ENCODE measurements around the gene CNIH3.

The CNIH3 gene

DNA sequence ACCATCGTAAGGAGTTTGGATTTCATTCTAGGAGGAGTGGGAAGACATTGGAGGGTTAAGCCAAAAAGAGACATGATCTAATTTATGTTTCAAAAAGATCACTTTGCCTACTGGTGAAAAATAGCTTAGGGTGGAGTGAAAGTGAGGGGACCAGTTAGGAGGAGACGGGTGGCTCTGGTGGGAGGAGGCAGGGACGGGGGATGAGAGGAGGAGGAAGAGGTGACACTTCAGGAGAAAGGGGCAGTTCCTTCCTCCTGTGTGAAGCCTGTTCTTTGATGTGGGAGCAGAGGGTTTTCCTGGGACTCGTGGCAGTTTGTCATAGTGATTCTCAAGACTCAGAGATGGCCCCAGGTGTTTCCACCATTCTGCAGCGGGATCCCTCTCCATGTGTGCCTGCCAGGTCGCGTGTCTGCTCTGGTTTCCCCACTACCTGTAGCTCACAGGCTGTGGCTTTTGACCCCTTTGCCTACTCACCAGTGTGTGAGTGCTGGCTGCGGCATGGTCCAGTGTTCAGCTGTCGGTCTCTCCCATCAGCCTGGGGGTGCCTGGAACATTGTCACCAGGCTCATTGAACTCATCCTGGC lies 102.4 kb downstream of the CNIH3 start:
- DNase-seq (ENCODE audit: low spot score): no peak
- no peak for TF ChIP-seq CTCF (IDR thresholded peaks at IDR 0.05; ENCODE audit: extremely low read depth, missing control alignments)

DNA sequence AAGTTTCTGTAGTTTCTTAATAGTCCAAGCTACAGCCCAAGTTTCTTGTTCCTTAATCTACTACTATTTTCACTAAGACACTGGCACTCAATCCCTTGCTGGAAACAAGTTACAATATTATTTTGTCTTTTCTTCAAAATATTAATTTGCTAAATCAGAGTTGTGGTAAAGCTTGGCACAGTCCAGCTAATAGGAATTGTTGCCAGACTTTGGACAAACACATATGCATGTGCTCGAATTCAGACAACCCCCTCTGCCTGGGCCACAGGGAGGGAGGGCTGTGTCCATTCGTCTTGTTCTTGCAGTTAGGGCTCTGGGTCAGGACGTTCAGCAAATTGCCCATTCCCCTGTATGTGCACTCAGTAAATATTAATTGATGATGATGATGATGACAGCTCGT lies 103.6 kb downstream of the CNIH3 start:
- no peak for TF ChIP-seq CTCF (IDR thresholded peaks at IDR 0.05; ENCODE audit: extremely low read depth, missing control alignments)
- no peak for DNase-seq (ENCODE audit: low spot score)

DNA sequence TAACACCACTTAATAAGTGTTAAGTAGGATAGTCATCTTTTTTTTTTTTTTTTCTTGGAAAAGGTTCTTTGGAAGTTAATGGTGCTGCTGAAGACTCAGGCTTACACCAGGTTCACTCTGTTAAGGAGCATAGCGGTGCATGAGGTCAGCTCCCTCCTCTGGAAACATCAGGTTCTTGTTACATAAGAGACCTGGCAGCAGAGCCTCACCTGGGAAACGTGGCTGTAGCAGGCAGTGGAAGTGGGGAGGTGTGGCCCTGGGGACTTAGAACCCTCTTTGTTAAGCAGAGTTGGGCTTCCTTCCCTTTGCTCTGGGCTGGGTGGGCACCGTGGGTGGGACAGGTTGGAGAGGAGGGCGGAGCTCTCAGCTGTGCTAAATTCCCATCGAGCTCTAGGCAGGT lies 104.1 kb downstream of the CNIH3 start:
- no peak for TF ChIP-seq CTCF (IDR thresholded peaks at IDR 0.05; ENCODE audit: extremely low read depth, missing control alignments)
- DNase-seq (ENCODE audit: low spot score): no peak

GRCh38 chr1:224721000-224721399 lies 104.9 kb downstream of the CNIH3 start:
- no peak for DNase-seq (ENCODE audit: low spot score)
- no peak for TF ChIP-seq CTCF (IDR thresholded peaks at IDR 0.05; ENCODE audit: extremely low read depth, missing control alignments)

DNA sequence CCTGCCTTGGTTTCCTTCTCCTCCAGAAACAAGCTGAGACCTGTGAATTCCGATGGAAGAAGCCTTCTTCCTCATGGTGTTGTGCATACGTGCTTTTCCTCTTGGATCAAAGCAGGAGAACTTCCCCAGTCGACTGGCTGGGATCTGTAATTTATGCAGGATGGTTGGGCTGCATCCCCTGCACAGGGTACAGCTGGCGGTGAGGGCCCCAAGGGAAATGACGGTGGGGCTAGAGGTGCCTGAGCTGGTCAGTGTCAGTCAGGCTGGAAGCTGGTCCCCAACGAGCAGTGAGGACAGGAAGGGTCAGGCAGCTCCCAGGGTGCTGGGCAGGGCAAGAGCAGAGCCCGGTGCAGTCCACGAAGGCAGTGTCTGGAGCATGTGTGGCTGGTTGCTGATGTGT lies 106.7 kb downstream of the CNIH3 start:
- DNase-seq (ENCODE audit: low spot score): no peak
- TF ChIP-seq CTCF (IDR thresholded peaks at IDR 0.05; ENCODE audit: extremely low read depth, missing control alignments): no peak

DNA sequence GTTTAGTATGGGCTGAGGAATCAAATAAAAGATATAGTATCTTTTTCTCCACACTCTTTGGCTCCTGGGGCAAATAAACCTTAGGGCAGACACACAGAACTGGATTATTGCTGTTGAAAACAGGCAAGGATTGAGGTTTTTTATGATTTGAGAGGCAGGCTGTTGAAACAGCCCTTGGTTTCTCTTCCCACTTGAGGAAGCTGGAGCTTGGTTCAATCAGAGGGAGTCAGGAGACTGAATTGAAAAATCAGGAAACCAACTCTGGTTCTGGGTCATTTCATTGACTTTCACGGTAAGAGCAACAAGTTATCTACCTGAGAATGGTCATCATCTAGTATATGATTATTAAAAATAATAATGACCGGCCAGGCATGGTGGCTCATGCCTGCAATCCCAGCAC lies 108.4 kb downstream of the CNIH3 start:
- DNase-seq (ENCODE audit: low spot score): no peak

More for the DNA sequence above, 108.4 kb downstream of the CNIH3 start:
- no peak for TF ChIP-seq CTCF (IDR thresholded peaks at IDR 0.05; ENCODE audit: extremely low read depth, missing control alignments)

Data from GM20000 (cell line).